Stimulated activated naive CD8-positive, alpha-beta T cell treated with anti-CD3 and anti-CD28 coated beads, Interleukin-15, Interleukin-2, amounts not matched to agents 100 U/mL and 50 U/mL, for 24 hours (primary cell): ENCODE data around the gene FIG4.
"Not testable (repeated sequence)": the region's sequence is repeated elsewhere in the genome, so short reads cannot be mapped to it uniquely, and the experiment has no call there.

ENCODE experiments used
- ATAC-seq: fragments of 150-1000 bp; cut with Tn5 transposase; one replicate; pipeline ENCODE4 v1.10.0; 2021
- DNase-seq: peaks from one replicate; pipeline ENCODE4 v3.0.0; 2021

FIG4 gene

DNA sequence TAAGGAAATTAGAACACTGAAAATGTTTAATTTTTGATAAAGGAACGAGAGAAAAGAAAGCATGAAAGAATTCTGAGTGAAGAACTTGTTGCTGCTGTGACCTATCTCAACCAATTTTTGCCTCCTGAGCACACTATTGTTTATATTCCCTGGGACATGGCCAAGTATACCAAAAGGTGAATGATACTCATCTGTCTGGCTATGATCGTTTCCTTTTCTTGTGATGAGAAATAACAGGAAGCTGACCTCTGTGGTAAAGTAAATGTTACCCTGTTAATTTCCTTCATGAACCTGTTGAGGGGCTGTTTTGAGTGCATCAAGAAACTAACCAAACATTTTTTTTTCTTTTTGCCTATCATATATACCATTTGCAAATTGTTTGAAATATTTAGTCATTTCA is 69.1 kb downstream of the FIG4 start:
- ATAC-seq (no peak), DNase-seq (no peak)

DNA sequence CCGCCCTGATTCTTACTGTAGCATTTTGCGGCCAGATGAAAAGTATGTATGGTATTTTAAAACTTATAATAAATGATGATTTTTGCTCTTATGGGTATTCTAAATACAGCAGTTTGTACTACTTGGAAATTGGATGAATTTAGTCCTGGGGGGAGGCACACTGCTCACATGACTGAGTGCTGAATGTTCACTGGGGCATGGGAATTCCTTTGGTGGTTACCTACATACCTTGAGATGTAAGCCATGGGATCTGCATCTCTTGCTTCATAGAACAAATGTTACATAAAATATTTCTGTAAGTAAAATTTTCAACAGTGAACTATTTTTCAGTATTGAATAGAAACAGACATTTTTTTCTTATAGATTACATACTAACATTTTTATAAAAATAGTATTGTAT is 71.1 kb downstream of the FIG4 start:
- no peak for ATAC-seq
- DNase-seq, result no peak

DNA sequence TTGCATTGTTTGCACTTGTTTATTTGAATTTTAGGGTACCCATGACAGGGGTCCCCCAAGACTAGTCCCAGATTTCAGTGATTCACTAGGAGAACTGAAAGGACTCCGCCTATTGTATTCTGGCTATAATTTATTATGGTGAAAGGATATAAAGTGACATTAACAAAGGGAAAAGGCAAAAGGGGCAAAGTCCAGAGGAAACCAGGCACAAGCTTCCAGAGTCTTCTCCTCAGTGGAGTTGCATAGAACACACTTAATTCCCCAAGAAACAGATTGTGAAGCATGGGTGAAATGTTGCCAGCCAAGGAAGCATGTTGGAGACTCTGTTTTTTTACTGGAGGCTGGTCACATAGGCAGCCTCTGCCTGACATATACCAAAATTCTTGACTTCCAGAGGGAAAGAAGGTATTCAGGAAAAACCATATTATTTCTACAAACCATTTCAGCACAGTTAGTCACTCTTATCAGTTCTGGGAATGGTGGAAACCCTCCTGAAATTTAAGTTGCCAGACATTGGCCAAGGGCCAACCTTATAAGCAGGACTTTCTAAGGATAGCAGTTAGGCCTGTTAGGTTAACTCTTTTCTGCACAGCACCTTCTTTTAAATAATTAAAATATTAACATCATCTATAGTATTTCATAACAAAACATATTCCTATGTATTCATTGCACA is 71.8 kb downstream of the FIG4 start:
- ATAC-seq, result no peak

DNA sequence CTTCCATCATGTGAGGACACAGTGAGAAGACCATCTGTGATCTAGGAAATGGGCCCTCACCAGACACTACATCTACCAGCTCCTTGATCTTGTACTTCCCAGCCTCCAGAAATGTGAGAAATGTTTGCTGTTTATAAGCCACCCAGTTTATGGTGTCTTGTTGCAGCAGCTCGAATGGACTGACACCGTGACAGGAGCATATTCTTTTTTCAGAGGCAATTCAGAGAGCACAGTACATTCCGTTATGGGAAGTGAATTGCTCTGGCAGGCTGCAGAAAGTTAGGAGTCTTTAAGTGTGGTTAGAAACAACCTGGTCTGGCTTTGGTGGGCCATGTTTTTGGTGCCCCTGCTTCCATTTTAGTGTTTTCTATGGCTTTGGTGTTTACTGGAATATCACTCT is 75.1 kb downstream of the FIG4 start:
- ATAC-seq (no peak), DNase-seq (no peak)

More for the DNA sequence above, 71.8 kb downstream of the FIG4 start:
- no peak for DNase-seq

DNA sequence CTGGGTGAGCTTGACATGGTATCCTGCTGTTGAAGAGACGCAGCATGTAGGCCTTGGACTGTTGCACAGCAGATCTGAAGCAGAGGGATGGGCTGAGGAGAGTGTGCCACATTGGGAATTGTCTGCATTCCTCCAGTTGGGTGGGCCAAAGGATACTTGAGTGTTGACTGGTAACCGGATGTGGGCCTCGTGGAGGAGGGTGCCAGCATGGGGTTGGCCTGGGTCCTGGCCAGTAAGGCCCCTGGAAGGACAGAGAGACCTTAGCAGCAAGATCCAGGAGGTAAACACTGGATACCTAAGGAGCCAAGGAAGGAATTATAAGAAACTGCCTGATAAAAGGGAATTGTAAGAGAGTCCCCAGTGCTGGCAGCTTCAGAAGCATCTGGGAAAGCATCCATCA is 76.9 kb downstream of the FIG4 start:
- DNase-seq (no peak), ATAC-seq (no peak)

DNA sequence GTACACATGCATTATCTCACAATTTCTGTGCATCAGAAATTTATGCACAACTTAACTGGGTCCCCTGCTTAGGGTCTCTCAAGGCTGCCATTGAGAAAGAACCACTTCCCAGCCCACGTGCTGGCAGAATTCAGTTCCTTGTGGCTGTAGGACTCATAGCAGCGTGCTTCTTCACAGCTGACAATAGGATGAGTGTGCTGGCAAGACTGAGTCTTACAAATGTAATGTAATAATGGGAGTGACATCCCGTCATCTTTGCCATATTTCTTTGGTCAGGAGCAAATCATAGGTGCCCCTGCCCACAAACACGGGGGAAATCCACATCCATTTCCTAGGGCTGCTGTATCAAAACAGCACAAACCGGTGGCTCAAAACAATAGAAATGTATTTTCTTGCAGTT is 77.4 kb downstream of the FIG4 start:
- DNase-seq (no peak), ATAC-seq (no peak)

DNA sequence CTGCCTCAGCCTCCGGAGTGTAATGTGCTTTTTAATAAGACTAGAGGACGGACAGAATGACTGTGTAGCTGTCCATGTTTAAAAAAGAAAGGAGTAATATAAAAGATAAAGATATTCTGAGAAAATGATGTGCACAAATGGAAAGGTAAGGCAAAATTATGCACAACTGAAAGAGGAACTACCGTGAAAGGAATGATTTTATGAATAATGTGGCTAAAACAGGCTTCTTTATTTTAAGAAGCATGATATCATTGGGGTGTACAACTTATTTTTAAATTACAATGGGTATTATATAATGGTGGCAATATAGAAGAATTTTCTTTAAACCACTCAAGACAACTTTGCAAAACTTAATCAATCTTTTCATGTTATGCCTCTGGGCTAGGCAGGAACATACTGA is 78.1 kb downstream of the FIG4 start:
- ATAC-seq, result no peak
- DNase-seq, result no peak

DNA sequence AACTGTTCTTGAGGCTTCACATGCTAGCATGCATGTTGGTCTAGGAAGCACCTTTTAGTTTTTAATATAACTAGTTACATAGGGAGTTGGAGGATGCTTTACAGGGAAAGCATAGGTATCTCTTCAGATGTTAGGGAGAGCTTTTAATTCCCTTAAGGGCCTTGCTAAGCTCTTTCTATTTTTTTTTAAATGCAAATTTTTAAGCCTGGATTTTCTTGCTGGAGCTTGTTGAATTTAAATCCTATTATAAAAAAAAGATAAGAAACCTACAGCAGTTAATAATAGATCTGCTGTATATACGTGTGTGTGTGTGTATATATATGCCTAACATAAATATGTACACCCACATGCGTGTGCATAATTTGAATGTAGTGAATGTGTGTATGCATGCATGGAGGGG is 79.0 kb downstream of the FIG4 start:
- DNase-seq (no peak), ATAC-seq (no peak)

DNA sequence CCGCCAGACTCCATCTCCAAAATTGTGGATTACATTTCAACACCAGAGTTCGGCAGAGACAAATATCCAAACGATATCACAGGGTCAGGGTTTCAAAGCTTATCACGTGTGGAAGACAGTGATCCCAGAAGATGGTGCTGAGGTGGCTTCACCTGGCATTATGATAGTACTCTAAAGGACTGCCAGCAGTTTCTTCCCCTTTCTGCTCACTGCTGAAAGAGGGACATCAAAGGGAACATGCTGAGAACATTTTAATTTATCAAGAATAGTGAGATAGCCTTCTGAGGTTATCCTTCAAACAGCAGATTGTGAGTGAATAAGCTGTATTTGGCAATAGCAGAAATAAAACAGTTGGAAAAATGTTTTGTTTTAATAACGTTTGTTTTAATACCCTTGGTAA is 79.7 kb downstream of the FIG4 start:
- DNase-seq (no peak), ATAC-seq (no peak)

DNA sequence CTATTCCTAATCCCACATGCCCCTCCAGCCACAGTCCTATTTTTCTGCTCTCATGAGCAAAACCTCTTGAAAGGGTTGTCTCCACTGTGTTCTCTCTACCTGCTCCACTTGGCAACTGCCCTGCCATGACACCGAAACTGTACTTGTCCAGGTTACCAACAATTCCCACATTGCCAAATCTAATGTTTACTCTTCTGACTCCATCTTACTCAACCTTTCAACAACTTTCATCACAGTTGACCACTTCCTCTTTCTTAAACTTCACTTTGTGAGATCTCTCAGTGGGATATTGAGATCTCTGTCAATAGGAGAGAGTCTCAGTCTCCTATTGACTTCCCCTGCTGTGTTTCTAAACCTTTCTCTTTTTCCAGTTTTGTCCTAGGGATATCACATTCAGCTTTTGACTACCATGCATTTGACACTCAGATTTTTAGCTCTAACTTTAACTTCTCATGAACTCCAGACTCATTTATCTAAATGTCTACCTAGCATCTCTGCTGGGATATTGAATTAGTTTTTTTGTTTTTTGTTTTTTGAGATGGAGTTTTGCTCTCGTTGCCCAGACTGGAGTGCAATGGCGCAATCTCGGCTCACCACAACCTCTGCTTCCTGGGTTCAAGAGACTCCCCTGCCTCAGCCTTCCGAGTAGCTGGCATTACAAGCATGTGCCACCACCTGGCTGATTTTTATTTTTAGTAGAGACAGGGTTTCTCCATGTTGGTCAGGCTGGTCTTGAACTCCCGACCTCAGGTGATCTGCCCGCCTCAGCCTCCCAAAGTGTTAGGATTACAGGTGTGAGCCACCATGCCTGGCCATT is 81.1 kb downstream of the FIG4 start:
- ATAC-seq, DNase-seq: not testable (repeated sequence)

DNA sequence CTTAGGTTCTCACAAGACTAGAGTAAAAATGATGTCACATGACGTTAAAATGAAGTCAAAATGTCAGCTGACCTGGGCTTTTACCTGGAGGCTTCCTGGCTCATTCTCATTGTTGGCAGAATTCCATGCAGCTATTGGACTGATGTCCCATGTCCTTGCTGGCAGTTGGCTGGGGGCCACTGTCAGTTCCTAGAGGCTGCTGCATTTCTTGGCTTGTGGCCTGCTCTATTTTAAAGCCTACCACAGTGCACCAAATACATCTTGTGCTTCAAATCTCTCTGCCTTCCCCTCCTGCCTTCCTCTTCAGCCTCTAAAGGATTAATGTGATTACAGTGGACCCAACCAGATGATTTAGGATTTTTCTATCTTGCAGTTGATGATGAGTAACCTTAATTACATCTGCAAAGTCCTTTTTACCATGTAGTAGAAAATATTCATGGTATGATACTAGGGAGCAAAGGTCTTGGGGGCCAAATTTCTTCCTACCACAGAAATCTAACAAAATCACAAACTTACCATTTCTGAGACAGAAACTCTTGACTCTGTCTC is 81.9 kb downstream of the FIG4 start:
- ATAC-seq (no peak), DNase-seq (no peak)

DNA sequence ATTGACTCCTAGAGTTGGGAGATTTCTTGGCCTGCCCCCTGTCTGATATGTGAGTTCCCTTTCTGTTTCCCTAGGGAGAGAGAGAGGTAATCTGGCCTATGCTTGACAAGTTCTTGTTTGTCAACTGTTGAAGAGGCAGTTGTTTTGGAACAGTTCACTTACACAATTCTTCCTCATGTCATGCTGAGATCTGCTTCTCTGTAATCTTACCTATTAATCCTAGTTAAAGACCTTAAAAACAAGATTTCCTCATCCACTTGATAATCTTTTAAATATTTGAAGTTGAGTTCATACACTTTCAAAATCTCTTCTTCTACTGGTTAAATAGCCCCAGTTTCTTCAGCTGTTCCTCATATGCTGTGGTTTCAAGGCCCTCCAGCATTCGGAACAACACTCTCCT is 89.9 kb downstream of the FIG4 start:
- ATAC-seq, result no peak

DNA sequence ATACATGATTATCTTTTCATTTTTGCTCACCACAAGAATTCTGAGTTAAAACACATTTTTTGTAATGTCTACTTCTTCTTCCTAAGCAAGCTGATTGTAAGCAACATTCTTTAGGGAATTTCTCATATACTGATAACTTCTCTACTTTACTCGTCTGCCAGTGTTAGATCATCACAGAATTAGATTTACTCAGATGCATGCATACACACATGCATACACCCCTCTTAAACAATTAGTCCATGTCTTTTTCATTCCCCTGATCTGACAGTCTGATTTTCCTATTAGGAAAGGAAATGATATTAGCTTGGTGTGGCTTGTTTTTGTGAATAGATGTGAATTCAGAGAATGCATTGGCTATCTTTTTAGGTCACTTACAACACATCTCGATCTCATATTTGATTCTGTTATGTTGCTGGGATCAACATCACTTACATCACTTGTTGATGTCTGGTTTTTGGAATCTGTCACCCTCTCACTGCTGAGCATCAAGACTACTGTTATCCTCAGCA is 91.4 kb downstream of the FIG4 start:
- DNase-seq, result no peak
- ATAC-seq, result no peak

More for the DNA sequence above, 89.9 kb downstream of the FIG4 start:
- DNase-seq, result no peak

DNA sequence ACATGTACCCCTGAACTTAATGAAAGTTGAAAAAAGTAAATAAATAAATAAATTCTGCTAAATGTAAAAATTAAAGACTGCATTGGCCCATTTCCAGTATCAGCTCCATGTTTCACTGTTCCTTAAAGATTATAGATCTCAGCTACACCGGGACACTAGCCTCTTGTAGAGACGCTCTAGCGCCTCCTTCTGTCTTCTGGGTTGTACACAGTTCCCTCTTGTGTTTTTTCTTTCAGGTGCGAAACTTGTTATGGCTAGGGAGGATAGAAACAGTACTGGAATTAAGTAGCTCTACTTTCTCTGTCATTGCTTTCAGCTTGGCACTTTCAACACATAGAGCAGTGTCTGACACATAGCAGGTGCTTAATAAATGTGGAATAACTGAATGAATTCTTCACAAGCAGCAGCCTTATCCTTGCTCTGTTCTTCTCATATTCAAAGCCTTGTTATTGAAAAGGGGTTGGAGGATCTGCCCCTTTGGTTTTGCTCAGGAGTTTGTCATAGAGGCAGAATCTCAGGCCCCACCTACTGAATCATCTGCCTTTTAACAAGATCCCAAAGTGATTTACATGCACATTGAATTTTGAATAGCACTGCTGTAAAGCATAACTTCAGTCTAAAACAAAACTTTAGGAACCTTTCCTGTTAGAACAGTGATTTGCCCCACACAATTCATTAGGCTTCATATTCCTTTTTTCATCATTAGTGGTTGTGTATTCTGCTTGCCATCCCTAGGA is 92.3 kb downstream of the FIG4 start:
- DNase-seq, result no peak
- no peak for ATAC-seq

DNA sequence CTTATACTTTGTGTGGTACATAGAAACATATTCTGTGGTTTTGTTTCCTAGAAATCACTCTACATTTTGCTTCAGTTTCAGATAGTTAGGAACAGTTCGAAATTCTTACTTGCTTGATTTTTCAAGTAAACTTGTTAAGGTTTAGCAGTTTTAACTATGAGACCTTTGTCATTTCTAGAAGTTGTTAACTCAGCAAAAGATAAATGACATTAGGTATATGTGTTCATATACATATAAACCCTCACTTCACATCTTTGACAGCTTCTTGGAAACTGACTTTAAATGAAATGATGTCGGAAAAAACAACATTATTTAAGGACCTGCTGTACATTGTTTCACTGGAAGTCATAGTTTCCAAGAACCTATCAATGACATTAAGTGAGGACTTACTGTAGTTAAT is 96.2 kb downstream of the FIG4 start:
- DNase-seq (no peak), ATAC-seq (no peak)

DNA sequence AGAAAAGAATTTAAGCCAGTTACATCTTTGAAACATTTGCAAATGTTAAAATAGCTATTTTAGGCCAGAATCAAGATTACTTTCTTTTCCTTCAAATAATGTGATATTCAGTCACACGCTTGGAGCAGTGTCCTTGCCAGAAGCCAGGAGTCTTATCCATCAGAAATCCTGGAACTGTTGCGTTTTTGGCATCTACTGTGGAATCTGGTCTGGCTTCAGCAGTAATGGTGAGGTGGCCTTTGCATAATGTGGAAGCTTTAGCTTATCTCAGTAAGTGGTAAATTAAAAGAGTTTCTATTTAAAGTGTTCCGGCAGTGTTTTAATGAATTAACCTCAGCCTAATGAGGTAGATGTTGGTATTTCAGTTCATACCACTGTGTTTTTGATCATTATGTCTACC is 97.6 kb downstream of the FIG4 start:
- DNase-seq, result no peak
- ATAC-seq, result no peak

DNA sequence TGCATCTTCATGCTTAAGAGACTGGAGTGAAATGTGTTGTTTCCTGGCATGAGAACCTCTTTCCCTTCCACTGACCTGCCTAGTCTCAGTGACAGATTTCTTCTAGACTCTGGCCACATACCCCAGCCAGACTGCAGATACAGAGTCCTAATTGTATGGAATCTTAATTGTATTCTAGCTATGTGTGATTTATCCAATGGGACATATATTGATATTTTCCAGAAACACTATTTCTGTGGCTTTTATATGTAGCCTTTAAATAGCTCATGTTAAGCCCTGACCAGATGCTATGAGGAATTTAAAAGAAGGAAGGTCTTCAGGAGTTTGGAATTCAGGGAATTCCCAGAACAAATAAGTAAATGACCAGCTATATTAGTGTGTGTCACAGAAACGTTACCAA is 99.0 kb downstream of the FIG4 start:
- ATAC-seq, result no peak
- DNase-seq, result no peak

DNA sequence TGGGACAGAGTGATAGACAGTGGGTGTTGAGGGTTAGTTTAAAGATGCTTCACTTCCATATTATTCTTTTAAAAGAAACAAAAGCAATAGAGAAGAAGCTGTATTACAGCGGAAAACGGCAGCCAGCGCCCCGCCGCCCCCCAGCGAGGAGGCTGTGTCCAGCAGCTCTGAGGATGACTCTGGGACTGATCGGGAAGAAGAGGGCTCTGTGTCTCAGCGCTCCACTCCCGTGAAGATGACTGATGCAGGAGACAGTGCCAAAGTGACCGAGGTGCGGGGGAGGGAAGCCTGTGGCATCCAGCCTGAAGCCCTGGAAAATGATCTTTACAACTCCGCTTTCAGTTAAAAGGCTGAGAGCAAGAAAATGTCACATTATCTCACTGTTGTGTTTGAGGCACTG is 100.2 kb downstream of the FIG4 start:
- ATAC-seq (no peak), DNase-seq (no peak)

DNA sequence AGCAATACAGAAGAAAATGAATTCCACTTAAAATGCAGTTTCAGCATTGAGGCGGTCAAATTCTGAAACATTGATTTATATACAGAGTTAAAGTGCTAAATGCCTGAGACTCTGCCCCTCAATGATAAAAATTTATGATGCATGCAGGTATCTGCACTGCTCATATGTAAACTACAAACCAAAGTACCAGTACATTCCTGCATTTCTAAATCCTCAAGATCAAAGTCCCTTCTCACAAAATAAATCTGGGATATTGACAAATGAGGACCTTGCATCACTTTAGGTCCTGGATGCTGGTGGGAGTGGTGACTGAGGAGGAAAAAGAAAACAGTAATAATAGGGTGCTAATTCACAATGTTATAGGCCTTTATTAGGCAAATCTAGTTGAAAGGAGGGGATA is 101.9 kb downstream of the FIG4 start:
- DNase-seq, result no peak
- ATAC-seq, result no peak

DNA sequence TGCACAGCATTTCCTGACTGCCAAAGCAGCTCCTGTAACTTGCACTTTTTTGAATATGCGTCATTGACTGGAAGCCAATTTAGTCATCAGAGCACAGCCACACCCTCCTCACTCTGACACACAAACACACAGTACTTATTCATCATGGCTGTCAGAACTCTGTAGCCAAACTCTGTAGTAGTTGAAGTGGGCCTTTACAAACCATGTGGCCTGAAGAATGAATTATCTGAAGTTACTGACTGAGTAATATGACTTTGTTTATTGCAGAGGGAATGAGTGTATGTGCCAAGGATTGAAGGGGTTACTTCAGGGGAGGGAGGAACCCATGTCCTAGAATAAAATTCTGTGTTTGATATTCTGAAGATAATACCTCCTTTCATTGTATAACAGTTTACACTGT is 102.7 kb downstream of the FIG4 start:
- ATAC-seq, result peak; percentile 68

DNA sequence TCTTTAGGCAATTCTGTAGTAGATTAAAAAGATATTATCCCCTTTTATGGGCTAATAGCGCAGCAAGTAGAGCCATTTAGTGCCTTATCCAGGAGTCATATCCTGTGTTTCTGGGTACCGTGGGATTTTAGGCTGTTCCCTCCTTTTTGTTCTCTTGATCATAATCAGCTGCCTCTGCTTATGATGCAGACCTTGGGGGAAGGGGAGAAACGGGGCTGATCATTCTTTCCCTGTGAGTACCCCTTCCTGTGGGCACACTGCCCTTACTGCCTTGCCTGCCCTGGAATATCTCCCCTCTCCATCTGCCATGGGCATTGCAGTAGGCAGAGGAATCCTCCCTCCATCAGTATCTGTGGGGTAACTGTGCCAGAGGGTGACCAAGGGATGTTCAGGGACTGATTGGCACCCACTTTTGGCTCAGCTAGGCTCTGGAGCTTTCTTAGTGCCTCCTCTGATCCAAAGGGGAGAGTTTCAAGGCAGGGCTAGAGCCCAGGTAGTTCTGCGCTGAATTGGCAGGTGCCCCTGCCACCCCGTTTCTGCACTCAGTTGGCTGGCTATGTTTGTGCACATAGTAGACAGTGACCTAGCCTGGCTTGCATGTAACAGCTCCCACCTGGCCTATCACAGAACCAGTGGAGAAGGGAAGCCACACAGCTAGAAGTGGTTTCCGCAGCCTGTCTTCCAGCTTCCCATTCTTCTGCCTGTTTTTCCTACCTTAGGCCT is 103.3 kb downstream of the FIG4 start:
- no peak for DNase-seq
- no peak for ATAC-seq

More for the DNA sequence above, 102.7 kb downstream of the FIG4 start:
- DNase-seq, result no peak

DNA sequence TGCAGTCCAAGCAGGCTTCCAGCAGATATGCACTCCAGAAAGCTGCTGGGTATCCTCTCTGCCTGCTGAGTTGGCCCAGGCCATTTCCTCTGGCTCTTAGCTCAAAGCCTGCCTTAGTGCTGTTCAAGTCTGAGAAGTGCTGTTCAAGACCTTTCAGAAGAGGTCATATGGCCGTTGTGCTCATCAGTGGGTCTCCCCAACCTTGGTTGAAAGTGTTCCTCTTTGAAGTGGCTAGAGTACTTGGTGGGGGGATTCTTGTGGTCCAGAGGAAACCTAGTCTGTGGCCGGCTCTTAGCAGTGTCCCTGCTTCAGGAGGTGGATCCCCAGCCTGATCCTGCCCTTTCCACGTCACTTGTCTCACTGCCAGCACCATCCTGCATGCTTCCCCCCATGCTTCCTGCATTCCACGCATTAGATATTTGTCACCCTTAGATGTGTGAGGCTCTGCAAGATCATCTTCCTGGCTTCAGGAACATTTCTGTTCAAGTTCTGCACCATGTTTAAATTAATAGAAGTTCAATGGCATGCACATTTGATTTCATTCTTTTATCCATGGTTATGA is 105.0 kb downstream of the FIG4 start:
- DNase-seq (no peak), ATAC-seq (peak; percentile 25)
